Measurements from ENCODE around the gene RTL10. TPM values are rescaled to one million over a fixed set of nuclear protein-coding genes. Genes with fewer than 3 reads are reported as not detected.
A peak's percentile ranks its signal among the peaks of the same experiment; 100 is the strongest.

Gene RTL10
- total and polyA plus RNA-seq, 10 of the 15 experiments (the other 5 are each of a cell fraction or from before 2014, with no cell fraction given), result 5.3 to 18.1 (median 10.3) TPM

DNA sequence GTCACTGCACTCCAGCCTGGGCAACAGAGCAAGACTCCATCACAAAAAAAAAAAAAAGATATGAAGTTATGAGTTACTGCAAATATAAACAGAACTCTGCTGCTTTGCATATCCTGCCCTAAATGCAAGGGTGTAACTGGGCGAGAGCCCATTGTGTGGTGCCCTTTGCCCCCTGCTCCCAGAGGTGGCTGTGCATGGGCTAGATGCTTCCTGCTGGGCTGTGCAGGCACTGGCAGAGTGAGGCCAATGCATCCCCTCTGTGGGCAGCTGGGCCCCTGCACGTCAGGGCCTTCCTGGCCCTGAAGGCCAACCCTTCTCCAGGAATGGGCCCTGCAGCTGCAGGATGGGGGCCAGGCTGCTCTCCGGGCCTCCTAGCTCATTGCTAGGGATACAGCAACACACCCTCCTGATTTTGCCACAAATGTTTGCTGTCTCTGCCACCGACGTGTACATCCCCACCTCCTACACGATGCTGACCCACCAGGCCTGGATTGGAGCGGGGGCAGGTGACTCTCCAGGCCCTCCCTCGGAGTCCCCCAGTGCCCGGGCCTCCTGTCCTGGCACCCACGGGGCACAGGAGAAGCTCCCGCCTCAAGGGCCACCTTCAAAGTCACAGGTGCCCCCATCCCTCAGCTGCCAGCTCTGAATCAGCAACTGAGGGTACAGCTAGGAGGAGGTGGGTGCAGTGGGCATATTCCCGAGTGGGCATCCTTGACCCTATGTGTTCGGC, 46.2 kb upstream of the RTL10 start:
- Histone ChIP-seq H3K9me3 (replicated peaks; ENCODE audit: control insufficient read depth, insufficient read depth, low read length) (no peaks in the 10 kb centered on the region), H3K4me2 (ENCODE audit: control insufficient read depth, insufficient read depth) (no peak overlapping the region), H3K79me2 (ENCODE audit: control insufficient read depth, insufficient read depth, low read length) (no peaks in the 10 kb centered on the region), H3K27me3 (replicated peaks in 1 of 2; ENCODE audit: control insufficient read depth in 2 of 2, insufficient read depth in 2 of 2, low read length in 1 of 2) (no peaks in the 10 kb centered on the region), H3K36me3 (ENCODE audit: control insufficient read depth in 2 of 2, insufficient read depth in 2 of 2, low read length in 1 of 2) (no peaks in the 10 kb centered on the region; a peak in 1 of 4 replicates), H3K27ac (ENCODE audit: control insufficient read depth, insufficient read depth) (no peak overlapping the region), H3K4me3 (no peak overlapping the region), H2AFZ (ENCODE audit: control insufficient read depth, low read depth, low read length) (no peak overlapping the region), H4K20me1 (ENCODE audit: control insufficient read depth, insufficient read depth) (no peaks in the 10 kb centered on the region), H3K4me1 (ENCODE audit: control insufficient read depth, insufficient read depth, low read length) (no peaks in the 10 kb centered on the region), H3K9ac (ENCODE audit: control insufficient read depth, insufficient read depth, low read length) (no peak overlapping the region)
- FAIRE-seq (no peak), ATAC-seq (peak; percentile 34; the same call in 2 of the 3 replicates), DNase-seq (ENCODE audit: low read depth, low spot score) (no peak)
- no peak for TF ChIP-seq SP1 (IDR thresholded peaks at IDR 0.05; ENCODE audit: low read depth, low read length)
- no peak for TF ChIP-seq SREBF2 (IDR thresholded peaks at IDR 0.05; ENCODE audit: low read length)
- TF ChIP-seq NFYB (IDR thresholded peaks at IDR 0.05; ENCODE audit: insufficient read depth, low read depth, low read length), result no peak
- no peak for TF ChIP-seq PAX8 (IDR thresholded peaks at IDR 0.05)
- no peak for TF ChIP-seq JUND (IDR thresholded peaks at IDR 0.05; ENCODE audit: low read depth, low read length)
- no peak for TF ChIP-seq TAF1 (IDR thresholded peaks at IDR 0.05; ENCODE audit: borderline replicate concordance, low read depth, low read length)
- no peak for TF ChIP-seq HDAC2 (IDR thresholded peaks at IDR 0.05)
- TF ChIP-seq MYB (IDR thresholded peaks at IDR 0.05; ENCODE audit: borderline replicate concordance, low read depth, low read length), result no peak
- no peak for TF ChIP-seq RBBP5 (conservative IDR thresholded peaks at IDR 0.05)
- ChIA-PET CTCF (interaction anchor here (1.5 to 1.6 kb wide), 2 partner anchors 10 to 170 kb away, joined by 4 to 5 read pairs; no protein-coding TSS in a partner anchor), RAD21 (ENCODE audit: unreplicated experiment) (no interaction called here), POLR2A (interaction anchor here (0.7 kb wide), 1 partner anchor 27 kb away, joined by 3 read pairs; no protein-coding TSS in a partner anchor), SMC1A (ENCODE audit: uncharacterized antibody, unreplicated experiment) (no interaction called here)
- in situ Hi-C loops (cut with MboI) (no loop called here), intact Hi-C loops (cut with micrococcal nuclease; ENCODE audit: unreplicated experiment) (no loop called here)
- no TSS peak for BruUV-seq (replicated peaks)
- WGBS (ENCODE audit: insufficient coverage, insufficient replicate concordance, low lambda C conversion rate, missing lambda C conversion rate), result 61% methylated on average over 13 of the region's 13 CpGs
